Heart right ventricle (tissue), 16 donors: Measurements from ENCODE around the gene ZNF641. TPM values are rescaled to one million over a fixed set of nuclear protein-coding genes. Genes with fewer than 3 reads are reported as not detected.

Experiments
- ATAC-seq, 8 donors: fragments of 200-7000 bp; cut with Tn5 transposase; one replicate each; pipeline ENCODE4 v1.9.1; 2020; ENCODE audit warnings: mild to moderate bottlenecking in 8 of 8, moderate library complexity in 8 of 8, moderate number of reproducible peaks in 1 of 8
- DNase-seq, 2 donors: peaks; one replicate each; pipeline ENCODE4 v3.0.0-alpha.2; 2020
- H3K27ac ChIP-seq, 10 donors: fragments of 200-600 bp; sonication (generic) in 2 of 10; one replicate each; pipeline versions ENCODE4 v1.5.0 to v1.8.0; 2020 to 2022; ENCODE audit warnings: mild to moderate bottlenecking in 3 of 10
- H3K27me3 ChIP-seq, 7 donors: fragments of 200-600 bp; one replicate each; pipeline ENCODE4 v1.8.0; 2021 to 2022; ENCODE audit warnings: mild to moderate bottlenecking in 2 of 7
- H3K36me3 ChIP-seq, 9 donors: fragments of 200-600 bp; sonication (generic) in 1 of 9; one replicate each; pipeline versions ENCODE4 v1.5.0 to v1.8.0; 2020 to 2022; ENCODE audit warnings: mild to moderate bottlenecking in 2 of 9
- H3K4me1 ChIP-seq, 9 donors: fragments of 200-600 bp; sonication (generic) in 1 of 9; one replicate each; pipeline versions ENCODE4 v1.5.0 to v1.8.0; 2020 to 2022; ENCODE audit warnings: mild to moderate bottlenecking in 4 of 9
- H3K4me3 ChIP-seq, 10 donors: fragments of 200-600 bp; sonication (generic) in 2 of 10; one replicate each; pipeline versions ENCODE4 v1.5.0 to v1.8.0; 2020 to 2022; ENCODE audit warnings: mild to moderate bottlenecking in 7 of 10, moderate library complexity in 2 of 10
- H3K9me3 ChIP-seq, 11 donors: fragments of 200-600 bp in 10 of 11; sonication (generic) in 2 of 11; one replicate each; pipeline versions ENCODE4 v1.5.0 to v1.8.0; 2013 to 2022; ENCODE audit warnings: mild to moderate bottlenecking in 2 of 11, control low read depth in 1 of 11, moderate library complexity in 1 of 11
- CTCF ChIP-seq, 9 donors: fragments of 200-600 bp; sonication (generic) in 2 of 9; IDR thresholded peaks; one replicate each; pipeline versions ENCODE4 v1.5.0 to v1.8.0; 2021 to 2022; ENCODE audit warnings: antibody characterized with exemption in 9 of 9, mild to moderate bottlenecking in 5 of 9, moderate library complexity in 1 of 9
- WGBS, 2 donors: extraction: QIAGEN DNeasy Blood & Tissue Kit; methylation state at CpG; one replicate each; pipeline ENCODE4 v1.1.7; 2013; ENCODE audit warnings: inconsistent platforms in 1 of 2; 5-methylcytosine and 5-hydroxymethylcytosine counted together
- intact Hi-C, 10 donors: fragments of 100-400 bp; cut with DNase I; formaldehyde crosslinking; loops; one replicate each; pipeline versions ENCODE4 v1.11.1 to v1.14.2; 2022
- polyA plus RNA-seq, 2 donors: library from polyadenylated mRNA; stranded (reverse); fragments of 200-250 nt; gene quantifications; one replicate each; pipeline ENCODE4 v1.2.3, GENCODE V29; 2013
- total RNA-seq, 10 donors: library from RNA; stranded (reverse); fragmentation: NEBNext Ultra II Directional in 3 of 10; extraction: Animal tissue kit (Norgen Biotek cat#: 25700) in 3 of 10; gene quantifications; one replicate each; pipeline versions ENCODE4 v1.2.1 to v1.2.4, GENCODE V29; 2021 to 2023
- donor health status: Arrhythmogenic right ventricular cardiomyopathy.
- donor health status: ischemic (EF 13 %, LVEDD 7.1; RV severe dilation, severe dysfunction).
- donor health status: healthy with polysubstance abuse.
- donor health status: DM: no; HTN: yes; CAD: no.
- donor health status: DM: no; HTN: no; CAD: no.
- donor health status: ischemic (EF 25% LVEDD 6.9; RV normal size, moderate dysfunction).
- donor health status: ischemic (EF 25% LVEDD 5.7; RV mildly dilated, moderate dysfunction).
- donor health status: healthy.
- donor health status: DM: yes; HTN: yes; CAD: no.
- donor health status: Ischemic cardiomyopathy.
- donor health status: ischemic (EF 35%, LVEDD 5.7; RV mildly dilated, moderate dysfunction).
- donor health status: nonischemic (EF 11% LVEDD 7.7; RV severe dilation, severe dysfunction).
- donor health status: DM: yes; HTN: yes; CAD: no.
- donor health status: PGD.
- donor health status: ischemic (EF 29% LVEDD 5.4; RV normal size, mild dysfunction).
- donor health status: nonischemic (EF 23%, LVEDD 6.1; RV moderate dilation, normal function).

ZNF641 gene
- total and polyA plus RNA-seq, 12 donors = 3.6 to 19.1 (median 14.5) TPM

- Histone ChIP-seq H3K4me3 (no peak overlapping the region), H3K36me3 (peaks cover 0 to 3% (median 0%) of the 10 kb centered on the region in 9 donors), H3K27ac (no peak overlapping the region), H3K9me3 (peaks cover 0 to 12% (median 0%) of the 10 kb centered on the region in 11 donors), H3K4me1 (no peaks in the 10 kb centered on the region), H3K27me3 (peaks cover 0 to 3% (median 0%) of the 10 kb centered on the region in 7 donors)
- no peak for DNase-seq
- intact Hi-C loops = no loop called here
- TF ChIP-seq CTCF (IDR thresholded peaks at IDR 0.05) = no peak
- ATAC-seq = no peak
Measured at GRCh38 chr12:48374164-48374563, 23.4 kb upstream of the ZNF641 start.

DNA sequence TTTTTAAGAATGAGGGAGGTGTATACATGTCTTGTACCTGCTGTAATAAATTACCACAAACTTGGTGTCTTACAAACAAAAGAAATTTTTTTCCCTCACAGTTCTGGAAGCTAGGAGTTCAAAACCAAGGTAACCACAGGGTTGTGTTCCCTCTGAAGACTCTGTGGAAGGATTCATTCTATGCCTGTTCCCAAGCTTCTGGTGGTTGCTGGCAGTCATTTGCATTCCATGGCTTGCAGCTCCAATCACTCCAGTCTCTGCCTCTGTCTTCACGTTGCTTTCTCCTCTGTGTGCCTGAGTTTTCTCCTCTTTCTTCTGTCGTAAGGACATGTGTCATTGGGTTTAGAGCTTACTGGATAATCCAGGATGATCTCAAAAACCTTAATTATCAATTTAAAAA, 15.4 kb upstream of the ZNF641 start:
- intact Hi-C loops = no loop called here

GRCh38 chr12:48361664-48362339, 11.1 kb upstream of the ZNF641 start:
- no peak for TF ChIP-seq CTCF (IDR thresholded peaks at IDR 0.05)
- ATAC-seq (no peak), DNase-seq (no peak)
- Histone ChIP-seq H3K4me1 (no peaks in the 10 kb centered on the region), H3K4me3 (no peak overlapping the region), H3K9me3 (no peaks in the 10 kb centered on the region), H3K27ac (no peak overlapping the region), H3K27me3 (no peaks in the 10 kb centered on the region), H3K36me3 (peaks cover 0 to 23% (median 0%) of the 10 kb centered on the region in 9 donors)
- WGBS, 2 donors = 84 to 90% methylated on average over 2 of the region's 2 CpGs
- intact Hi-C loops = no loop called here

More for the DNA sequence above, 15.4 kb upstream of the ZNF641 start:
- no peaks in the 10 kb centered on the region for H3K4me1 ChIP-seq
- WGBS, 2 donors = 48 to 56% methylated on average over 2 of the region's 2 CpGs
- H3K36me3 ChIP-seq = no peaks in the 10 kb centered on the region
- H3K4me3 ChIP-seq = no peak overlapping the region
- DNase-seq (no peak), ATAC-seq (no peak)
- no peak overlapping the region for H3K27ac ChIP-seq
- H3K27me3 ChIP-seq = peaks cover 0 to 3% (median 0%) of the 10 kb centered on the region in 7 donors
- peaks cover 0 to 12% (median 0%) of the 10 kb centered on the region in 11 donors for H3K9me3 ChIP-seq
- no peak for TF ChIP-seq CTCF (IDR thresholded peaks at IDR 0.05)

DNA sequence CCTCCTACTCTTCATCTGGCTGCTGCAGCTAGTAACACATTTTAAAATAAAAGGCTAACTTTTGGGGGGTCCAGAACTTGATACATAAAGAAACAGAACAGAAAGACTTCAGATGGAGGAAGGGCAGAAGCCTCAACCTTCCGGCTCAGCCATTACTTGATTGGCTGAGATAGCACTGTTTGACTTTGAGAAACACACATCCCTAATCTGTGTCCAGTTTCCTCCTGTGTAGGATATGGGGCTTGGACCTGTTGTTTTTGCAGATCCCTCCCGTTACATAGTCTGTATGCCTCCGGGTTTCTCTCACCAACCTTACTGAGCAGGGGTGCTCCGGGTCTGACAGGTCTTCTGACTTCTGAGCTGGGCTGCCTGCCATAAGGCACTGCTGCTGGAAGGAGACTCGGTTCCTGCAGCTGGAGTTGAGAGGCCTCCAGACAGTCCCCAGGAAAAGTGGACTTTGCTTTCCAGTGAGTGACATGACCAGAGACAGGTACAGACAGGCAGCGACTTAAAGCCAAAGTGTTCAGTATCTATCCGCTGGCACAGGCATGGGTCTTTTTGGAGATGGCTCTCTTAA, 8.3 kb upstream of the ZNF641 start:
- ATAC-seq (no peak), DNase-seq (no peak)
- H3K36me3 ChIP-seq = peaks cover 0 to 23% (median 0%) of the 10 kb centered on the region in 9 donors
- no peaks in the 10 kb centered on the region for H3K9me3 ChIP-seq
- intact Hi-C loops = loop anchor here in 1 of 10 donors (10.0 kb wide), 1 partner anchor 164 kb away; no protein-coding TSS in a partner anchor
- no peak overlapping the region for H3K27ac ChIP-seq
- H3K4me3 ChIP-seq = no peak overlapping the region
- no peaks in the 10 kb centered on the region for H3K27me3 ChIP-seq
- no peaks in the 10 kb centered on the region for H3K4me1 ChIP-seq
- no peak for TF ChIP-seq CTCF (IDR thresholded peaks at IDR 0.05)
- WGBS, 2 donors = 79 to 85% methylated on average over 7 of the region's 7 CpGs
